H9 (cell line): Measurements from ENCODE around the gene ZCCHC3. TPM values are rescaled to one million over a fixed set of nuclear protein-coding genes. Genes with fewer than 3 reads are reported as not detected.

Experiments
- DNase-seq: peaks from one replicate; pipeline ENCODE4 v3.0.0-alpha.2; 2017
- H2AFZ ChIP-seq: one replicate; pipeline ENCODE4 v1.6.1; 2013; ENCODE audit warnings: mild to moderate bottlenecking, low read length, control low read depth, moderate library complexity
- H2AK5ac ChIP-seq: 2 replicates; pipeline ENCODE4 v1.6.1; 2013; ENCODE audit warnings: low read length, control low read depth, mixed read lengths; ENCODE audit not compliant: insufficient read length
- H2BK120ac ChIP-seq: one replicate; pipeline ENCODE4 v1.6.1; 2013; ENCODE audit warnings: low read depth, mild to moderate bottlenecking, low read length, control low read depth, inconsistent platforms; ENCODE audit not compliant: poor library complexity, severe bottlenecking
- H2BK12ac ChIP-seq: 2 replicates; pipeline ENCODE4 v1.6.1; 2013; ENCODE audit warnings: low read length, control low read depth, mixed read lengths, low read depth; ENCODE audit not compliant: insufficient read length
- H2BK15ac ChIP-seq: 2 replicates; pipeline ENCODE4 v1.6.1; 2013; ENCODE audit warnings: low read depth, low read length, control low read depth
- H2BK20ac ChIP-seq: one replicate; pipeline ENCODE4 v1.6.1; 2013; ENCODE audit warnings: low read depth, mild to moderate bottlenecking, low read length, control low read depth, inconsistent platforms; ENCODE audit not compliant: poor library complexity, severe bottlenecking
- H2BK5ac ChIP-seq: 2 replicates; pipeline ENCODE4 v1.6.1; 2013; ENCODE audit warnings: low read length, control low read depth, mixed read lengths; ENCODE audit not compliant: insufficient read length
- H3K14ac ChIP-seq: 2 replicates; pipeline ENCODE4 v1.6.1; 2013; ENCODE audit warnings: low read length, control low read depth; ENCODE audit not compliant: insufficient read depth
- H3K18ac ChIP-seq: 2 replicates; pipeline ENCODE4 v1.6.1; 2013; ENCODE audit warnings: low read depth, mild to moderate bottlenecking, mixed read lengths, low read length, control low read depth; ENCODE audit not compliant: insufficient read length
- H3K23ac ChIP-seq: 2 replicates; pipeline ENCODE4 v1.6.1; 2013; ENCODE audit warnings: low read length, control low read depth, mixed read lengths, low read depth; ENCODE audit not compliant: insufficient read length
- H3K23me2 ChIP-seq: 2 replicates; pipeline ENCODE4 v1.6.1; 2013; ENCODE audit warnings: low read depth, mild to moderate bottlenecking, mixed read lengths, low read length, control low read depth; ENCODE audit not compliant: insufficient read length, poor library complexity, severe bottlenecking
- H3K27ac ChIP-seq: 2 replicates; pipeline ENCODE4 v1.5.1; 2013; ENCODE audit warnings: low read length, control low read depth, mixed read lengths, low read depth; ENCODE audit not compliant: insufficient read length
- H3K27me3 ChIP-seq: 2 replicates; pipeline ENCODE4 v1.6.1; 2013; ENCODE audit warnings: low read length, control low read depth, inconsistent platforms; ENCODE audit not compliant: insufficient read depth
- H3K4ac ChIP-seq: 2 replicates; pipeline ENCODE4 v1.6.1; 2013; ENCODE audit warnings: low read depth, mild to moderate bottlenecking, control low read depth, inconsistent platforms, low read length, moderate library complexity
- H3K4me1 ChIP-seq: 2 replicates; pipeline ENCODE4 v1.6.1; 2013; ENCODE audit warnings: low read length, control low read depth, inconsistent platforms; ENCODE audit not compliant: insufficient read depth
- H3K4me2 ChIP-seq: 2 replicates; pipeline ENCODE4 v1.6.1; 2013; ENCODE audit warnings: low read length, control low read depth, mixed read lengths; ENCODE audit not compliant: insufficient read length, insufficient read depth
- H3K56ac ChIP-seq: 2 replicates; pipeline ENCODE4 v1.6.1; 2013; ENCODE audit warnings: low read depth, mild to moderate bottlenecking, mixed read lengths, low read length, control low read depth; ENCODE audit not compliant: insufficient read length
- H3K79me1 ChIP-seq: 2 replicates; pipeline ENCODE4 v1.6.1; 2013; ENCODE audit warnings: low read depth, mild to moderate bottlenecking, moderate library complexity, low read length, control low read depth, inconsistent platforms; ENCODE audit not compliant: insufficient read depth, poor library complexity, severe bottlenecking
- H3K79me2 ChIP-seq: 2 replicates; pipeline ENCODE4 v1.6.1; 2013; ENCODE audit warnings: low read length, control low read depth, inconsistent platforms; ENCODE audit not compliant: insufficient read depth
- H3K9ac ChIP-seq: 2 replicates; pipeline ENCODE4 v1.6.1; 2013; ENCODE audit warnings: low read length, control low read depth, mixed read lengths; ENCODE audit not compliant: insufficient read length; ENCODE audit errors: extremely low read depth
- H3K9me3 ChIP-seq: one replicate; pipeline ENCODE4 v1.6.1; 2013; ENCODE audit warnings: low read depth, low read length, inconsistent platforms; ENCODE audit not compliant: control insufficient read depth
- H3T11ph ChIP-seq: one replicate; pipeline ENCODE4 v1.6.1; 2013; ENCODE audit warnings: mild to moderate bottlenecking, low read length, control low read depth, inconsistent platforms
- H4K20me1 ChIP-seq: one replicate; pipeline ENCODE4 v1.6.1; 2013; ENCODE audit not compliant: control insufficient read depth, insufficient read length, insufficient read depth
- H4K5ac ChIP-seq: 2 replicates; pipeline ENCODE4 v1.6.1; 2013; ENCODE audit warnings: low read depth, mild to moderate bottlenecking, mixed read lengths, low read length, control low read depth; ENCODE audit not compliant: insufficient read length
- H4K8ac ChIP-seq: replicated peaks from 2 replicates; pipeline ENCODE4 v1.6.1; 2013; ENCODE audit warnings: low read length, control low read depth, mixed read lengths, low read depth; ENCODE audit not compliant: insufficient read length
- H4K91ac ChIP-seq: 2 replicates; pipeline ENCODE4 v1.6.1; 2013; ENCODE audit warnings: low read depth, mild to moderate bottlenecking, moderate library complexity, mixed read lengths, low read length, control low read depth; ENCODE audit not compliant: insufficient read length
- H3K27ac Mint-ChIP-seq, 3 experiments: 2 replicates in 2 of 3; 3 replicates in 1 of 3; pipeline ENCODE4 v1.8.0; 2020 to 2021; ENCODE audit warnings: mixed read lengths in 3 of 3, mild to moderate bottlenecking in 1 of 3, moderate library complexity in 1 of 3
- H3K27me3 Mint-ChIP-seq: 2 replicates; pipeline ENCODE4 v1.8.0; 2021; ENCODE audit warnings: low read depth, mild to moderate bottlenecking, moderate library complexity, mixed read lengths
- H3K36me3 Mint-ChIP-seq, 3 experiments: 2 replicates in 2 of 3; 3 replicates in 1 of 3; pipeline ENCODE4 v1.8.0; 2020 to 2021; ENCODE audit warnings: low read depth in 3 of 3, mixed read lengths in 3 of 3; ENCODE audit not compliant: insufficient read depth in 1 of 3
- H3K4me1 Mint-ChIP-seq, 2 experiments: 2 replicates each; pipeline ENCODE4 v1.8.0; 2020; ENCODE audit warnings: mixed read lengths in 2 of 2
- H3K4me3 Mint-ChIP-seq, 2 experiments: 2 replicates in 1 of 2; 3 replicates in 1 of 2; pipeline ENCODE4 v1.8.0; 2020 to 2021; ENCODE audit warnings: mild to moderate bottlenecking in 2 of 2, mixed read lengths in 2 of 2, moderate library complexity in 1 of 2
- H3K9me3 Mint-ChIP-seq, 2 experiments: 2 replicates in 1 of 2; 3 replicates in 1 of 2; pipeline ENCODE4 v1.8.0; 2020; ENCODE audit warnings: mild to moderate bottlenecking in 2 of 2, mixed read lengths in 2 of 2, moderate library complexity in 1 of 2
- WGBS: extraction: QIAGEN DNeasy Blood & Tissue Kit; methylation state at CpG from one replicate; pipeline ENCODE4 v1.1.7; 2013; ENCODE audit warnings: missing lambda C conversion rate, low lambda C conversion rate, mixed read lengths; ENCODE audit not compliant: insufficient read length; ENCODE audit errors: extremely low coverage; 5-methylcytosine and 5-hydroxymethylcytosine counted together
- total RNA-seq: library from RNA; stranded (reverse); gene quantifications from 2 replicates; pipeline ENCODE4 v1.2.1, GENCODE V29; 2021
- TF ChIP-seq, protein P1 (sequence below): fragments of 200-600 bp; sonication (generic); conservative IDR thresholded peaks from 3 replicates; pipeline ENCODE4 v1.8.0; 2021; ENCODE audit warnings: antibody characterized with exemption, mild to moderate bottlenecking

Gene ZCCHC3
- total RNA-seq, 1 experiment from 2014 or later, result 41.3 TPM

- H2AFZ ChIP-seq, result no peak overlapping the region
- no CpG with 5 or more reads among the region's 6 CpGs for WGBS
Observed at GRCh38 chr20:309306-309840, 12.0 kb downstream of the ZCCHC3 start.

More at GRCh38 chr20:309306-309840, 12.0 kb downstream of the ZCCHC3 start:
- Histone ChIP-seq H3K4me1 (no peaks in the 10 kb centered on the region; the same call in 1 of the 2 replicates), H4K20me1 (no peaks in the 10 kb centered on the region), H3K27me3 (no peaks in the 10 kb centered on the region), H3K56ac (no peak overlapping the region), H4K8ac (no peak overlapping the region), H2BK20ac (no peak overlapping the region), H3K27ac (peak overlapping the region; percentile 88), H2BK120ac (no peak overlapping the region), H4K91ac (no peak overlapping the region), H2BK12ac (no peak overlapping the region), H3K4me2 (peak overlapping the region; percentile 95), H3K14ac (peak overlapping the region; percentile 38; the same call in 1 of the 2 replicates), H3K23me2 (peaks cover 9% of the 10 kb centered on the region), H3T11ph (no peak overlapping the region), H2BK15ac (no peak overlapping the region), H3K9ac (peak overlapping the region; percentile 68), H2AK5ac (no peak overlapping the region), H3K23ac (no peak overlapping the region), H3K79me1 (no peaks in the 10 kb centered on the region), H3K4ac (no peak overlapping the region), H2BK5ac (no peak overlapping the region), H3K9me3 (no peaks in the 10 kb centered on the region), H3K79me2 (no peaks in the 10 kb centered on the region), H4K5ac (no peak overlapping the region), H3K18ac (peak overlapping the region; percentile 56)
- Mint-ChIP-seq H3K4me3 (peak overlapping the region; percentile 56 to 85), H3K4me1 (peaks cover 24 to 28% of the 10 kb centered on the region in 2 experiments), H3K27me3 (peaks cover 4% of the 10 kb centered on the region; the same call in 1 of the 2 replicates), H3K9me3 (no peaks in the 10 kb centered on the region), H3K27ac (peak overlapping the region; percentile 68 to 98 (median 94)), H3K36me3 (no peaks in the 10 kb centered on the region; a peak in 1 of 7 replicates)
- DNase-seq, result no peak
- TF ChIP-seq, protein P1, sequence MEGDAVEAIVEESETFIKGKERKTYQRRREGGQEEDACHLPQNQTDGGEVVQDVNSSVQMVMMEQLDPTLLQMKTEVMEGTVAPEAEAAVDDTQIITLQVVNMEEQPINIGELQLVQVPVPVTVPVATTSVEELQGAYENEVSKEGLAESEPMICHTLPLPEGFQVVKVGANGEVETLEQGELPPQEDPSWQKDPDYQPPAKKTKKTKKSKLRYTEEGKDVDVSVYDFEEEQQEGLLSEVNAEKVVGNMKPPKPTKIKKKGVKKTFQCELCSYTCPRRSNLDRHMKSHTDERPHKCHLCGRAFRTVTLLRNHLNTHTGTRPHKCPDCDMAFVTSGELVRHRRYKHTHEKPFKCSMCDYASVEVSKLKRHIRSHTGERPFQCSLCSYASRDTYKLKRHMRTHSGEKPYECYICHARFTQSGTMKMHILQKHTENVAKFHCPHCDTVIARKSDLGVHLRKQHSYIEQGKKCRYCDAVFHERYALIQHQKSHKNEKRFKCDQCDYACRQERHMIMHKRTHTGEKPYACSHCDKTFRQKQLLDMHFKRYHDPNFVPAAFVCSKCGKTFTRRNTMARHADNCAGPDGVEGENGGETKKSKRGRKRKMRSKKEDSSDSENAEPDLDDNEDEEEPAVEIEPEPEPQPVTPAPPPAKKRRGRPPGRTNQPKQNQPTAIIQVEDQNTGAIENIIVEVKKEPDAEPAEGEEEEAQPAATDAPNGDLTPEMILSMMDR, result no peak
